Measurements from ENCODE around the gene TMIGD3. TPM values are rescaled to one million over a fixed set of nuclear protein-coding genes. Genes with fewer than 3 reads are reported as not detected.
A peak's percentile ranks its signal among the peaks of the same experiment; 100 is the strongest.

TMIGD3 gene
- total RNA-seq, 1 donor from 2014 or later, result not detected

GRCh38 chr1:111474521-111474920 is 28.9 kb downstream of the TMIGD3 start:
- no peak for ATAC-seq

GRCh38 chr1:111474106-111474505 is 29.3 kb downstream of the TMIGD3 start:
- ATAC-seq, result no peak

- no peak for ATAC-seq
These were observed 31.9 kb downstream of the TMIGD3 start for GRCh38 chr1:111471538-111471937.

GRCh38 chr1:111471012-111471411 is 32.4 kb downstream of the TMIGD3 start:
- ATAC-seq, result peak; percentile 75

GRCh38 chr1:111470596-111470995 is 32.8 kb downstream of the TMIGD3 start:
- no peak for ATAC-seq

- ATAC-seq, result no peak
These were observed 33.9 kb downstream of the TMIGD3 start for GRCh38 chr1:111469539-111469938.

GRCh38 chr1:111468717-111469100 is 34.7 kb downstream of the TMIGD3 start:
- ATAC-seq, result no peak

- no peak for ATAC-seq
These were observed 35.3 kb downstream of the TMIGD3 start for GRCh38 chr1:111467865-111468716.

GRCh38 chr1:111466480-111466879 is 37.0 kb downstream of the TMIGD3 start:
- ATAC-seq, result no peak

- ATAC-seq, result no peak
These were observed 37.7 kb downstream of the TMIGD3 start for GRCh38 chr1:111465754-111466153.

- ATAC-seq, result peak; percentile 35
These were observed 40.3 kb downstream of the TMIGD3 start for GRCh38 chr1:111463029-111463683.

- no peak for ATAC-seq
These were observed 40.9 kb downstream of the TMIGD3 start for GRCh38 chr1:111462370-111463028.

- no peak for ATAC-seq
These were observed 41.7 kb downstream of the TMIGD3 start for GRCh38 chr1:111461765-111462164.

GRCh38 chr1:111455642-111456031 is 47.8 kb downstream of the TMIGD3 start:
- ATAC-seq, result no peak

GRCh38 chr1:111454859-111455641 is 48.4 kb downstream of the TMIGD3 start:
- no peak for ATAC-seq

GRCh38 chr1:111453706-111454105 is 49.7 kb downstream of the TMIGD3 start:
- ATAC-seq, result no peak

- no peak for ATAC-seq
These were observed 50.9 kb downstream of the TMIGD3 start for GRCh38 chr1:111452581-111452980.

- ATAC-seq, result no peak
These were observed 53.2 kb downstream of the TMIGD3 start for GRCh38 chr1:111450185-111450584.

GRCh38 chr1:111449703-111450017 is 53.8 kb downstream of the TMIGD3 start:
- ATAC-seq, result no peak

- ATAC-seq, result peak; percentile 97
These were observed 54.3 kb downstream of the TMIGD3 start, which contains the start of the genes ATP5PB and WDR77 for GRCh38 chr1:111448918-111449702. Gene ATP5PB (plus strand): TSS chr1:111449464. CDS start chr1:111449542, 78 bp downstream. Gene WDR77 (minus strand): TSS chr1:111449256. CDS start chr1:111449169, 87 bp downstream.

GRCh38 chr1:111448482-111448917 is 54.9 kb downstream of the TMIGD3 start:
- ATAC-seq, result peak; percentile 8
